NCI-H510A treated with DMSO at 0.1 percent for 48 hours (cell line): ENCODE data around the gene ZCCHC3.

ENCODE experiments used
- DNase-seq: peaks from one replicate; lab custom pipeline; 2025; lab: John Stamatoyannopoulos, UW

The ZCCHC3 gene

DNA sequence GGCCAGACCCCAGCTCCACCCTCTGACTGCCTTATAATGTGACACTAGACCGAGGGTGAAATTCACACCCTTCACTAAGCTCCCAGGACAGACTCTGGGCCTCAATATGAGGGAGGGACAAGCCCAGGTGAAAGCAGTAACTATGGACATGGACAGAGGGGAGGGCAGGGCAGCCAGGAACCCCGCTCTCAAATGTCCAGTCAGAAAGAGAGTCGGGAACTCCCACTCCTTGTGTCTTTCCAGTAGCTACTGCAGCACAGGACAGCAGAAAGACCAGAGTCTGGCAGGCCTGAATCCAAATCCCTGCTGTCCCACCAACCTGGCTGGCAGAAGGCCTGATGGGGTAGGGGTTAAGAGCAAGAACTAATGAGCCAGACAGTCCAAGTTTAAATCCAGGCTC is 13.2 kb upstream of the ZCCHC3 start:
- no peak for DNase-seq

- no peak for DNase-seq
Measured at GRCh38 chr20:286508-286907, 10.9 kb upstream of the ZCCHC3 start.

GRCh38 chr20:288956-289692 is 8.2 kb upstream of the ZCCHC3 start:
- DNase-seq, result no peak

DNA sequence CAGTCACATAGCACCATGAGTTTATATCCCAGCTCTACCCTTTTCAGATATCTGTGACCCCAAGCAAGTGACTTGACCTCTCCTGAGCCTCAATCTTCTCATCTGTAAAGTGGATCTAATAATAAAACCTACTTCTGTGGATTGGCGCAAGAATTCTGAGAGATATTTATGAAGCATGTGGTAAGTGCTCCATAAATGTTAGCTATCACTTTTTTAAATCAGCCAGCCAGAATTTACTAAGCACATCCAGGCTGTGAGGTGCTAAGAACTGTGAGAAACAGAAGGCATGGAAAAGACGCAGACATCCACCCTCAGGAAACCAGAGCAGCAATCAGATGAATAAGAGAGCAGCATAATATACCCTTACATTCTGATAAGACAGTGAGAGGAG is 7.7 kb upstream of the ZCCHC3 start:
- no peak for DNase-seq

DNA sequence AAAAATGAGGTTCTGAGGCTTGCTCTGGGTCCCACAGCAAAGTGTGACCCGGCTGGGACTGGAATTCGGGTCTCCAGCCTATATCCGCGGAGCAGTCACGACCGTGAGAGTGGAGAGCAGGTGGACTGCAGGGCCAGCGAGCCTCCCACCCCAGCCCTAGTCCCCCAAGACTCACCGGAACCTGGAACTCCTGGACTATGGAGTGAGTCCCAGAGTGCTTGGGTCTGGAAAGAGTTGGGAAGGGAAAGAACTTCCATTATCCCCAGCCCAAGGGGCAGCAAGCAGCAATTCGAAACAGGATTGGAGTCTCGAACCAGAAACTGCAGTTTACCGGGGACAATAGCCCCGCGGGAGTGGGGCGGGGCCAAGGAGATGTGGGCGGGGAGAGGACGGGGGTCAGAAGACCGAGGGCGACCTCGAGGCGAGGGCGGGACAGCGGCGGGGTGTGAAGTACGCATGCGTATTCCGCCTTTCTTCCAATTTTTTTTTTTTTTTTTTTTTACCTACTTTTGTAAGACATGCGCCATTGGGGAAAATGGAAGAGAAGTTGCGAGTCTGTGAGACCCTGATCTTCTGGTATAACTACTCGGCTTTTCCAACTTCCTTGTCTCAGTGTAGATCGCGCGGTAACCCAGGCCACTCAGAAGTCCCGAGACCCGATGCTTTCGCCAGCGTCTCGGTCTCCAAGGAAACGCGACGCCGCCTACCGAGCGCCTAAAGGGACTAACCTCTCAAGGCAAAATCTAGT is 7.1 kb upstream of the ZCCHC3 start, which contains the start of gene C20orf96:
Gene C20orf96, minus strand, starts transcription at position 667 of the 748 bp plus-strand sequence. Its CDS starts 140 bp downstream, at position 527.
- peak; percentile 90 for DNase-seq

GRCh38 chr20:294602-295001 is 2.8 kb upstream of the ZCCHC3 start:
- no peak for DNase-seq

DNA sequence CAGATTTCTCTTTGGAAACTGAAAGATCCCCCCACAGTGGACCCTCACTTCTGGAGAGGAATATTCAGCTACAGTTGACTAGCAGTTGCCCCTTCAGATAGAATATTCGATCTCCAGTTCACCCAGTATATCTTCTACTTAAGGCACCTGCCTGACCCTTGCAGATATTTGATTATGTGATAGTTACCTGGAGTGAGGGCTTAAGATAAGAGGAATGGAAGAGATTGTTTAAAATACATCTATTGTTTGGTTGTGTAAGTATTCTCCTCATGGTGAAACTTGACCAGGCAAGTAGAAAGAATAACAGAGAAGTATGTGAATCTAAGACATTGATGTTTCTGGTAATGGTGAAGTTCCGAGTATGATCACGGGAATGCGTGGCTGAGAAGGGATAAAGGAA is 1.6 kb upstream of the ZCCHC3 start:
- no peak for DNase-seq

DNA sequence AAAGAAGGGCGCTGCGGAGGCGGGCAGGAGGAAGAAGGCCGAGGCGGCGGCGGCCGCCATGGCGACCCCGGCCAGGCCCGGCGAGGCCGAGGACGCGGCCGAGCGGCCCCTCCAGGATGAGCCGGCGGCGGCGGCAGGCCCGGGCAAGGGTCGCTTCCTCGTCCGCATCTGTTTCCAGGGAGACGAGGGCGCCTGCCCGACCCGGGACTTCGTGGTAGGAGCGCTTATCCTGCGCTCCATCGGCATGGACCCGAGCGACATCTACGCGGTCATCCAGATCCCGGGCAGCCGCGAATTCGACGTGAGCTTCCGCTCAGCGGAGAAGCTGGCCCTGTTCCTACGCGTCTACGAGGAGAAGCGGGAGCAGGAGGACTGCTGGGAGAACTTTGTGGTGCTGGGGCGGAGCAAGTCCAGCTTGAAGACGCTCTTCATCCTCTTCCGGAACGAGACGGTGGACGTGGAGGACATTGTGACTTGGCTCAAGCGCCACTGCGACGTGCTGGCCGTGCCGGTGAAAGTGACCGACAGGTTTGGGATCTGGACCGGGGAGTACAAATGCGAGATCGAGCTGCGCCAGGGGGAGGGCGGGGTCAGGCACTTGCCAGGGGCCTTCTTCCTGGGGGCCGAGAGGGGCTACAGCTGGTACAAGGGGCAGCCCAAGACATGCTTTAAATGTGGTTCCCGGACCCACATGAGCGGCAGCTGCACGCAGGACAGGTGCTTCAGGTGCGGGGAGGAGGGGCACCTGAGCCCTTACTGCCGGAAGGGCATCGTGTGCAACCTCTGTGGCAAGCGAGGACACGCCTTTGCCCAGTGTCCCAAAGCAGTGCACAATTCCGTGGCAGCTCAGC is 780 bp downstream of the ZCCHC3 start:
- DNase-seq, result peak; percentile 82

- no peak for DNase-seq
Measured at GRCh38 chr20:298776-299391, 1.5 kb downstream of the ZCCHC3 start.

DNA sequence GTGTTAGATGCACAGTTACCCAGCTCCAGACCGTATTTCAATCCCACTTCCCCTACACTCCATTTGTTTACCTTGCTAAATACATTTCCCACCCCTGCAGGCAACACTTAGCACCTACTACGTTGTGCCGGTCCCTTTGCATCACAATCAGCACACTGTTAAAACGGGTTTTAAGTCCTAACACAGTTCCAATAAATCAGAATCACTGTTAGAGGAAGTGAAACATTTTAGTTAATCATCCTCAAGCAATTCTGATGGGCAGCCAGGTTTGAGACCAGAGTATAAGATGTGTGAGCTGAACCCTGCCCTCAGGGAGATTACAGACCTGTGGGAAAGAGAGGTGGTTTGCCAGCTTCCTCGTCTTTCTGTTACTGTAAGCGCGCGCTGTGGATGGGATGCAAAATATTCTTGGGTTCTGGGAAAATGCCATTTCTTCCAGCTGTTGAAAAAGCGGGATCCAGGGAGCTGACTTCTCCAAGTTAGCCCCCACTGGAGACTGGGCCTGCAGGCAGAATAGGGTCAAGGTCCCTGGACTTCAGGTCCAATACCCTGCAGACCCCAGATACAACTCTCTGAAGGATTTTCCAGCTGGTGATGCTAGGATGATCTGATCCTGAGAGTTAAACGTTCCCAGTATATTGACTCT is 3.1 kb downstream of the ZCCHC3 start:
- DNase-seq, result no peak

GRCh38 chr20:301886-302848 is 4.8 kb downstream of the ZCCHC3 start:
- DNase-seq, result no peak

DNA sequence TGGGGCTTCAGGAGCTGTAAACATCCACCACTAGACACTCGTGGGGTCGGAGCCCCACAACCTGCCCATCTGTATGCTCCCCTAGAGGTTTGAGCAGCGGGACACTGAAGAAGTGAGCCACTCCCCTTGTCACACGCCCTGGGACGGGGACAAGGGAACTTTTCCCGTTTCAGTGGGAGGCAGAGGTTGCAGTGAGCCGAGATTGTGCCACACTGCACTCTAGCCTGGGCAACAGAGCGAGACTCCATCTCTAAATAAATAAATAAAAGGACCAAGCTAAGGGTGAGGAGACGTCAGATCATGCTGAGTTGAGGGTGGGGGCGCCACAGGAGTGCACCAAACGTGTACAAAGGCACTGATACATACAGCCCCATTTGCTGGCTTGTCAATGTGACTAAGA is 8.4 kb downstream of the ZCCHC3 start:
- DNase-seq, result no peak

DNA sequence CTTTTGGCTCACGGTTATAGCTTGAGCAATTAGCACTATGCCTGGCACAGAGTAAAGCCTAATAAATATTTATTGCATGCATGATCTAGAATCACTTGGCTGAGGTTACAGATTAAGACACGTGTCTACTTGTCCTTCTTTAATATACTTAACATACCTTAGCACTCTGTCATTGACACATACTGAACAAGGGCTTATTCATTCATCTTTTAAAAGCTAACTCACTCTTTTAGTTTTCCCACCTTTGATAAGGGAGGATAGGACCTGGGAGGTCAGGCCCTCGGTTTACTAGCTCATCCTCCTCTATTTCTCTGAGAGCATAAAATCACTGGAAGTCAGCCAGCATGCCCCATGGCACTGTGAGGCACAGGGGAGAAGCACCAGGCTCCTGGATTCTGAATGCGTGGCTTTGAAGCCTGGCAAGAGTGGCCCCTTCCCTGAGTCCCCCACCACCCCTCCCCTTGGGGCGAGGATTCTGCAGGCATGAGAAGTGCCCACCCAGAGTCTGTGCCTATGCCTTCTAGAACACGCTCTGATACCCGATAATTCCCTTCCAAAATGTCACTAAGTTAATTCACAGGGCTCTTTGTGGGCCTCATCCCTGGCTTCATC is 11.2 kb downstream of the ZCCHC3 start:
- DNase-seq, result no peak

DNA sequence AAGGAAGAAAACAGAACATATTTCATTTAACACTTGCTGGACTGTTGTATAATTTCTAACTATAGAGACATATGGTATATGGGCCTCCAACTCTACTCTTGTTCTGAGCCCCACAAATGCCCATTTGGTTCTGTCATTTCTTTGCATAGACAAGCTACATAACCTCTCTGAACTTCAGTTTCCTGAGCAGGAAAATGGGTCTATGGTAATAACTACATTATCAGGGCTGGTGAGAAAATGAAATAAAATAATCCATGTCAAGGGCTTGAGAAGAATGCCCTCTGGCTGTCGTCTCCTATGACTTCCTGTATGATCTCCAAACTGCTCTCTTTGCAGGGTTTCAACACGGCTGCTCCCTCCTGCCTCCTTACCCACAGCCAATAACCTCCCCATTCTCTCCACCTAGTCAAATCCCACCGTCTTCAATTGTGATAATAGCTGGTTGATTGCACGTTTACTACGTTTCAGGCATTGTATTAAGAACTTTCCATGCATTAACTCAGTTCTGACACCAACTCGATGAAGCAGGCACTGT is 12.0 kb downstream of the ZCCHC3 start:
- DNase-seq, result peak; percentile 79

DNA sequence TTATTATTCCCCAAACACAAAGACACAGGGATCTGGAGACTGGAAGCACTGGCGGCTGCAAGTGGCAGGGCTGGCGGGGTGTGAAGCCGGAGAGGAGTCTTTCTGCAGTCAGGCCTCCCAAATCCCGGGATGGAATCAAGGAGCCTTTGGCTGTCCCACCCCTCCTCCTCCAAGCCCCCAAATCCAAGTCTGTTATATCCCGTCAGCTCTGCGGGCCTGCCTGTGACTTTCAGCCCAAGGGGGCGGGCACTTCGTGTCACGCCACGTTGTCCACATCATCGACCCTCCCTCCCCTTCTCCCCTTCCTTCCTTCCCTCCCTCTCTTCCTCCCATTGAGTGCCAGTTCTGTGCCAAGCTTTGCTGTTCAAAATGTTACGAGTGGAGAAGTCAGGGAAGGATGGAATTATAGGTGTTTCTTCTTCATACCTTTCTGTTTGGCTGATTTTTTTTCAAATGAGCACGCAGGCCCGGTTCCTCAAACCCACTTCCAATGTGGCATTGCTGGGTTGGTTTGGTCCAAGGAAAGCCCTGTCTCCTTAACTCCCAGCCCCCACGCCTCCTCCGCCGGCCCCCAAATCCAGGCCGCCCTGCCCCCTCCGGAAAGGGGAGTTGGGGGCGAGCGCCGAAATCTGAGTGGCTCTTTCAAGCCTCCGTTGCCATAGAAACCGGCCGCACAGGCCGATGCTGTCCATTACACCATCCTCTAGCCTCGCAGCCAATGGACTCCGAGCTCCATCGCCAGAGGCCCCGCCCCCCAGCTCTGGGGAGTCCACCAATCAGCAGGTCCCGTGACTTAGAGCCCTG is 12.7 kb downstream of the ZCCHC3 start:
- peak; percentile 98 for DNase-seq

DNA sequence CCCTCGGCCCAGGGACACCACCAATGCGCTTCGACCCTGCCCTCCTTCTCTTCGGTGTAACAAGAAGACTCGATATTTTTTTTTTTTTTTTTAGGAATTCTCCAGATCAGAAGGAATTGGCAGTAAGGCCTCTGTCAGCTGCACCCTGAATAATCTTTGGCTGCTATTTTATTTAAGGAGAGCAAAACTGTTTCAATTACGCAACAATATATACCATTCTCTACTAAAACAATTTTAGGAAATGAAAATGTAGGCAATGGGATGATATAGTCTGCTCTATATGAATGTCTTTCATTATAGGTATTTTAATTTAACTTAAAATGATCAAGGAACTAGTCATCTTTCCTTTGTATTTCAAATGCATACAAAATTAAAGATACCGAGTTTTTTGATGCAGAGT is 13.3 kb downstream of the ZCCHC3 start:
- no peak for DNase-seq

- DNase-seq, result no peak
Measured at GRCh38 chr20:311609-312008, 14.2 kb downstream of the ZCCHC3 start.

- no peak for DNase-seq
Measured at GRCh38 chr20:312067-312466, 14.7 kb downstream of the ZCCHC3 start.

DNA sequence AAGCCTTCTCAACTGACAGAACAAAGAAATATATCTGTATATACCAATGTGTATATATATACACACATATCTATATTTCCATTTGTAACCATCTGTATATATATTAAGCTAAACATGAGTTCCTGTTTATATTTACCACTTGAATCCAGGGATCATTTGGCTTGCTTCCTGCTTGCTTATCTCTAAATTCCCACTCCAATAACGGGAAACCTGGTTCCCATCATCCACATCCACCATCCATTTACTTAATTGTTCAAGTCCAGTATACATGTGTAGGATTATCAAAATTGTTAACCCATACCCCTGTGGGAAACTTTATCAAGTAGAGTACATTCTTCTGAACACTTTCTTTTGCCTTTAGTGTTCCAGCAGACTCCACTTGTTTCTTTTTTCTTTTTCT is 15.5 kb downstream of the ZCCHC3 start:
- no peak for DNase-seq
